Sigmoid colon (tissue), 7 donors: Measurements from ENCODE around the gene JOSD1. TPM values are rescaled to one million over a fixed set of nuclear protein-coding genes. Genes with fewer than 3 reads are reported as not detected.

ENCODE experiments used
- DNase-seq: peaks from one replicate; pipeline ENCODE4 v3.0.0-alpha.2; 2019
- H3K27ac ChIP-seq, 4 donors: fragments of 200-600 bp; sonication (generic); one replicate each; pipeline ENCODE4 v1.5.1; 2016 to 2019; ENCODE audit warnings: mild to moderate bottlenecking in 1 of 4
- H3K27me3 ChIP-seq, 3 donors: fragments of 200-600 bp; sonication (generic); one replicate each; pipeline ENCODE4 v1.5.1; 2019; ENCODE audit warnings: mild to moderate bottlenecking in 1 of 3
- H3K36me3 ChIP-seq, 4 donors: fragments of 200-600 bp; sonication (generic); one replicate each; pipeline ENCODE4 v1.5.1; 2016 to 2019
- H3K4me1 ChIP-seq, 4 donors: fragments of 200-600 bp; sonication (generic); one replicate each; pipeline ENCODE4 v1.5.1; 2017 to 2019
- H3K4me3 ChIP-seq, 4 donors: fragments of 200-600 bp; sonication (generic); one replicate each; pipeline ENCODE4 v1.5.1; 2017 to 2019; ENCODE audit warnings: mild to moderate bottlenecking in 2 of 4, moderate library complexity in 1 of 4
- H3K9me3 ChIP-seq, 4 donors: fragments of 200-600 bp in 3 of 4; sonication (generic) in 3 of 4; one replicate each; pipeline versions ENCODE4 v1.5.1 to v1.6.1; 2013 to 2019
- EP300 ChIP-seq, 4 donors: sonication (generic); formaldehyde crosslinking; IDR thresholded peaks; one replicate each; pipeline ENCODE4 v1.6.1; 2017; ENCODE audit warnings: antibody characterized with exemption in 4 of 4
- POLR2A ChIP-seq, 2 donors: fragments of 450-650 bp; IDR thresholded peaks; one replicate each; pipeline ENCODE4 v1.6.1; 2016; ENCODE audit warnings: antibody characterized with exemption in 2 of 2, mild to moderate bottlenecking in 2 of 2, moderate library complexity in 2 of 2
- POLR2AphosphoS5 ChIP-seq, 4 donors: sonication (generic); formaldehyde crosslinking; IDR thresholded peaks; one replicate each; pipeline ENCODE4 v1.6.1; 2017; ENCODE audit warnings: antibody characterized with exemption in 4 of 4
- WGBS, 2 donors: extraction: QIAGEN DNeasy Blood & Tissue Kit; methylation state at CpG; one replicate each; pipeline ENCODE4 v1.1.7; 2013; 5-methylcytosine and 5-hydroxymethylcytosine counted together
- intact Hi-C: fragments of 100-400 bp; cut with DNase I; formaldehyde crosslinking; loops from one replicate; pipeline ENCODE4 v1.15.1; 2023
- polyA plus RNA-seq, 3 donors: library from polyadenylated mRNA; stranded (reverse); fragments of 200-250 nt; gene quantifications; one replicate each; pipeline ENCODE4 v1.2.3, GENCODE V29; 2013
- total RNA-seq, 4 donors: library from RNA; depleted of rRNA; stranded (reverse); fragments of >200 nt; gene quantifications; one replicate each; pipeline ENCODE4 v1.1.0, GENCODE V29; 2016
- TF ChIP-seq, protein P1 (sequence below), 4 experiments: fragments of 450-650 bp in 3 of 4; fragments of 200-600 bp in 1 of 4; IDR thresholded peaks; one replicate each; pipeline ENCODE4 v1.5.1; 2016 to 2019; ENCODE audit warnings: antibody characterized with exemption in 4 of 4, mild to moderate bottlenecking in 3 of 4, moderate library complexity in 2 of 4
- donor health status: healthy with polysubstance abuse.
- donor health status: Bipolar disorder and iron deficiency.
- donor health status: healthy.

JOSD1 gene
- total RNA-seq (10 to 100 TPM; 34.9 to 46.0 (median 36.8) TPM), polyA plus RNA-seq (10 to 100 TPM; 57.6 to 94.6 (median 74.5) TPM)

- Histone ChIP-seq H3K4me3 (peak within 1 kb of the TSS; percentile 72 to 98 (median 88)), H3K27me3 (no peaks in the 10 kb centered on the region), H3K36me3 (no peaks in the 10 kb centered on the region), H3K9me3 (no peaks in the 10 kb centered on the region), H3K4me1 (peaks cover 0 to 56% (median 53%) of the 10 kb centered on the region in 4 donors), H3K27ac (peak within 1 kb of the TSS; percentile 91 to 100 (median 99))
- DNase-seq, result peak; percentile 98
- WGBS, 2 donors, result 1% methylated on average over 94 of the region's 94 CpGs
- TF ChIP-seq POLR2AphosphoS5 (IDR thresholded peaks at IDR 0.05), result peak; percentile 99 to 100 (median 100)
- TF ChIP-seq, protein P1, sequence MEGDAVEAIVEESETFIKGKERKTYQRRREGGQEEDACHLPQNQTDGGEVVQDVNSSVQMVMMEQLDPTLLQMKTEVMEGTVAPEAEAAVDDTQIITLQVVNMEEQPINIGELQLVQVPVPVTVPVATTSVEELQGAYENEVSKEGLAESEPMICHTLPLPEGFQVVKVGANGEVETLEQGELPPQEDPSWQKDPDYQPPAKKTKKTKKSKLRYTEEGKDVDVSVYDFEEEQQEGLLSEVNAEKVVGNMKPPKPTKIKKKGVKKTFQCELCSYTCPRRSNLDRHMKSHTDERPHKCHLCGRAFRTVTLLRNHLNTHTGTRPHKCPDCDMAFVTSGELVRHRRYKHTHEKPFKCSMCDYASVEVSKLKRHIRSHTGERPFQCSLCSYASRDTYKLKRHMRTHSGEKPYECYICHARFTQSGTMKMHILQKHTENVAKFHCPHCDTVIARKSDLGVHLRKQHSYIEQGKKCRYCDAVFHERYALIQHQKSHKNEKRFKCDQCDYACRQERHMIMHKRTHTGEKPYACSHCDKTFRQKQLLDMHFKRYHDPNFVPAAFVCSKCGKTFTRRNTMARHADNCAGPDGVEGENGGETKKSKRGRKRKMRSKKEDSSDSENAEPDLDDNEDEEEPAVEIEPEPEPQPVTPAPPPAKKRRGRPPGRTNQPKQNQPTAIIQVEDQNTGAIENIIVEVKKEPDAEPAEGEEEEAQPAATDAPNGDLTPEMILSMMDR (IDR thresholded peaks at IDR 0.05), result peak in 1 of 4 experiments; percentile 21
- TF ChIP-seq POLR2A (IDR thresholded peaks at IDR 0.05), result peak; percentile 70 to 82
- peak in 3 of 4 donors; percentile 56 to 95 (median 91) for TF ChIP-seq EP300 (IDR thresholded peaks at IDR 0.05)
- intact Hi-C loops, result loop anchor here (2.0 to 5.0 kb wide), 2 partner anchors 54 to 616 kb away; partner anchors contain the start of genes RPL3 and SUN2
Measured at GRCh38 chr22:38700789-38701628, at the start of gene JOSD1. JOSD1 (minus strand) TSS chr22:38700943; CDS start chr22:38699987, 956 bp downstream.

DNA sequence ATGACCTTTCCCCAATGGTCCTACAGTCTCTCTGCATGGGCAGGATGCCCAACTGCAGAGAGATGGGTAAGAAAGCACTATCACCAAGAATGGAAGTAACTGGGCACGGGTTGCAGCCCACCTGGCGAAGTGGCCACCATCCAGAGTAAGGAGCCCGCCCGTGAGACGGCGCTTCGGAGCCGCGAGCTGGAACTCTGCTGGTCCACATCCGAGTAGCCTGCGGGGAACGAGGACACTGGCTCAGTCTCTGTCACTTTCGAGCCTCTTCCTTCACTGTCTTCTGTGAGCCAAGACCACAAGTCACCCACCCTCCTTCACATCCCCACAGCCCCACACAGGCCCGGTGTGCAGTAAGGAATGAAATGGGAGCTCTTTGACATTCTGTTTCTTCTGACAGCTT, 49.4 kb upstream of the JOSD1 start:
- Histone ChIP-seq H3K4me1 (peaks cover 0 to 27% (median 16%) of the 10 kb centered on the region in 4 donors), H3K36me3 (peaks cover 71 to 78% (median 74%) of the 10 kb centered on the region in 4 donors), H3K27ac (no peak overlapping the region), H3K9me3 (no peaks in the 10 kb centered on the region), H3K4me3 (no peak overlapping the region), H3K27me3 (no peaks in the 10 kb centered on the region)
- TF ChIP-seq, protein P1 (IDR thresholded peaks at IDR 0.05), result no peak
- TF ChIP-seq POLR2AphosphoS5 (IDR thresholded peaks at IDR 0.05) (no peak), EP300 (IDR thresholded peaks at IDR 0.05) (no peak), POLR2A (IDR thresholded peaks at IDR 0.05) (no peak)
- 94 to 96% methylated on average over 14 of the region's 14 CpGs for WGBS, 2 donors
- intact Hi-C loops, result no loop called here
- no peak for DNase-seq

- WGBS, 2 donors, result 89 to 90% methylated on average over 14 of the region's 14 CpGs
- intact Hi-C loops, result no loop called here
- no peaks in the 10 kb centered on the region for H3K27me3 ChIP-seq
- peaks cover 86 to 93% (median 87%) of the 10 kb centered on the region in 4 donors for H3K36me3 ChIP-seq
- H3K4me3 ChIP-seq, result no peak overlapping the region
- peaks cover 0 to 15% (median 7%) of the 10 kb centered on the region in 4 donors for H3K4me1 ChIP-seq
- no peak overlapping the region for H3K27ac ChIP-seq
- TF ChIP-seq POLR2A (IDR thresholded peaks at IDR 0.05) (no peak), EP300 (IDR thresholded peaks at IDR 0.05) (no peak), POLR2AphosphoS5 (IDR thresholded peaks at IDR 0.05) (no peak)
- TF ChIP-seq, protein P1 (IDR thresholded peaks at IDR 0.05), result no peak
- H3K9me3 ChIP-seq, result no peaks in the 10 kb centered on the region
- DNase-seq, result no peak
Measured at GRCh38 chr22:38748487-38749136, 47.9 kb upstream of the JOSD1 start.

GRCh38 chr22:38745676-38746460, 45.1 kb upstream of the JOSD1 start:
- 65 to 86% methylated on average over 14 of the region's 14 CpGs for WGBS, 2 donors
- peaks cover 91 to 100% (median 94%) of the 10 kb centered on the region in 4 donors for H3K36me3 ChIP-seq

More at GRCh38 chr22:38745676-38746460, 45.1 kb upstream of the JOSD1 start:
- no peak for DNase-seq
- H3K27me3 ChIP-seq, result no peaks in the 10 kb centered on the region
- no peak overlapping the region for H3K4me3 ChIP-seq
- H3K9me3 ChIP-seq, result no peaks in the 10 kb centered on the region
- intact Hi-C loops, result no loop called here
- no peak overlapping the region for H3K27ac ChIP-seq
- TF ChIP-seq POLR2A (IDR thresholded peaks at IDR 0.05) (no peak), POLR2AphosphoS5 (IDR thresholded peaks at IDR 0.05) (no peak)
- TF ChIP-seq, protein P1 (IDR thresholded peaks at IDR 0.05), result no peak
- peaks cover 0 to 2% (median 0%) of the 10 kb centered on the region in 4 donors for H3K4me1 ChIP-seq
